NCI-H69 (cell line): ENCODE measurements around the gene SPATC1L.

Experiments used
- DNase-seq: peaks from one replicate; lab custom pipeline; 2025; lab: John Stamatoyannopoulos, UW

SPATC1L gene

GRCh38 chr21:46161633-46162592 is 22.3 kb downstream of the SPATC1L start:
- DNase-seq = no peak

- no peak for DNase-seq
These were observed 23.2 kb downstream of the SPATC1L start for GRCh38 chr21:46160907-46161632.

- DNase-seq = no peak
These were observed 23.7 kb downstream of the SPATC1L start for GRCh38 chr21:46160657-46160906.

GRCh38 chr21:46159841-46160656 is 24.2 kb downstream of the SPATC1L start:
- no peak for DNase-seq

GRCh38 chr21:46159390-46159789 is 24.9 kb downstream of the SPATC1L start:
- DNase-seq = no peak

- no peak for DNase-seq
These were observed 25.5 kb downstream of the SPATC1L start for GRCh38 chr21:46158666-46159300.

- no peak for DNase-seq
These were observed 26.2 kb downstream of the SPATC1L start for GRCh38 chr21:46157987-46158451.

GRCh38 chr21:46157396-46157986 is 26.8 kb downstream of the SPATC1L start:
- DNase-seq = no peak

- DNase-seq = no peak
These were observed 27.6 kb downstream of the SPATC1L start for GRCh38 chr21:46156678-46157077.

GRCh38 chr21:46156378-46156645 is 27.9 kb downstream of the SPATC1L start:
- DNase-seq = no peak

- no peak for DNase-seq
These were observed 28.5 kb downstream of the SPATC1L start, which contains the start of gene FTCD for GRCh38 chr21:46155514-46156377. Gene FTCD, minus strand, starts transcription at chr21:46155579. Its CDS starts 56 bp downstream, at chr21:46155523.

- DNase-seq = no peak
These were observed 29.2 kb downstream of the SPATC1L start for GRCh38 chr21:46154955-46155513.

- DNase-seq = no peak
These were observed 29.9 kb downstream of the SPATC1L start for GRCh38 chr21:46154155-46154954.

- no peak for DNase-seq
These were observed 30.8 kb downstream of the SPATC1L start for GRCh38 chr21:46153247-46154154.

- no peak for DNase-seq
These were observed 31.4 kb downstream of the SPATC1L start for GRCh38 chr21:46152927-46153246.

- DNase-seq = no peak
These were observed 32.0 kb downstream of the SPATC1L start for GRCh38 chr21:46151989-46152926.

- no peak for DNase-seq
These were observed 32.8 kb downstream of the SPATC1L start for GRCh38 chr21:46151261-46151988.
